ENCODE measurements around the gene SRXN1. TPM values are rescaled to one million over a fixed set of nuclear protein-coding genes. Genes with fewer than 3 reads are reported as not detected.
"Not testable (repeated sequence)": the region's sequence is repeated elsewhere in the genome, so short reads cannot be mapped to it uniquely, and the experiment has no call there.

The SRXN1 gene
- 36.5 TPM for polyA plus RNA-seq (2013, experiment 1 of 2; ENCODE audit: insufficient read length)
- 35.7 TPM for polyA plus RNA-seq (2013, experiment 2 of 2; ENCODE audit: insufficient read length)

DNA sequence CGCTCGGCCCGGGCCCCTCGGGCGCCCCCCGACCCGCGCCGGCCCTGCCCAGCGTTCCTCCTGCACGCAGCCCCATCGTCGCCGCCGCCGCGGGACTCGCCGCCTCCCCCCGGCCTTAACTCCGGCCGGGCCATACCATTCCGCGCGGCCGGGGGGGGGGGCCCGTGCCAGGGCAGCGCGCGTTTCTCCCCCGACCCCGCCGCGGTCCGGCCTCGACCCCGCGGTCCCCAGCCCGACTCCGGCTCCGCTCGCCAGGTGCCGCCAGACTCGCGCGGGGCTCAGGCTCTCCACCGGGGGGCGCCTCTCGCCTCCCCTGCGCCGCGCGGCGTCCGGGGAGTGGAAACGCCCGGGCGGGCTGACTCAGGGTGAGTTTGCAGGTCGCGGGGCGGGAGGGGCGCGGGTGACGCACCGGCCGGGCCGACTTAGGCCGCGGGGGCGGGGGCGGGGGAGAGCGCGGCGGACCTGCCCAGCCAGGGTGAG lies at the start of gene SRXN1:
Gene SRXN1, minus strand, starts transcription at position 91 of the 480 bp plus-strand sequence. Its CDS starts 15 bp downstream, at position 76.
- DNase-seq = peak; percentile 93

- DNase-seq = no peak
These were observed 48.6 kb upstream of the SRXN1 start for GRCh38 chr20:701401-702129.

DNA sequence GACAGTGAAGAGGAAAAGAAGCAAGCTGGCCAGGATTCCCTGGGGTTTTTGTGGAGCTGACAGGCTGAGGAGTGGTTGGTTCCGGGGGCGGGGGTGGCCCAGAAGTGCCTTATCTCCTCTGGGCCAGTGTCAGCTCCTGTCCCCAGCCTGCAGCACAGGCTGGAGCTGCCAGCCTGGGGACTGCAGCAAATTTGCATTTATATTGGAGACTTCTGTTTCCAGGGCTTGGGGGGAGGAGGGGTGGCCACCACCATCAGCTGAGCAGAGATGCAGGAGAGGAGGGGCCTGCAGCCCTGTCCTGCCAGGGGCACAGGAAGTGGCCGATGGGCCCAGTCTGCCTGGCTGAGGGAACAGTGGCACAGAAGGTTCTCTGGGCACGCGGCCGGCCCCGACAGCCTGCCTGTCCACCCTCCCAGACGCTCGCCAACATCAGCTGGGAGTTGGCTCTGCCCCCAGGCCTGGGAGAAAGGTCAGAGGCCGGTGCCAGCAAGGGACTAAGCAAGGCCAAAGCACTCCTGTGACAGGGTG lies 46.9 kb upstream of the SRXN1 start:
- DNase-seq = no peak

GRCh38 chr20:699342-699741 lies 46.3 kb upstream of the SRXN1 start:
- DNase-seq = no peak

- DNase-seq = no peak
These were observed 45.3 kb upstream of the SRXN1 start for GRCh38 chr20:698276-698675.

- DNase-seq = no peak
These were observed 44.8 kb upstream of the SRXN1 start for GRCh38 chr20:697826-698225.

DNA sequence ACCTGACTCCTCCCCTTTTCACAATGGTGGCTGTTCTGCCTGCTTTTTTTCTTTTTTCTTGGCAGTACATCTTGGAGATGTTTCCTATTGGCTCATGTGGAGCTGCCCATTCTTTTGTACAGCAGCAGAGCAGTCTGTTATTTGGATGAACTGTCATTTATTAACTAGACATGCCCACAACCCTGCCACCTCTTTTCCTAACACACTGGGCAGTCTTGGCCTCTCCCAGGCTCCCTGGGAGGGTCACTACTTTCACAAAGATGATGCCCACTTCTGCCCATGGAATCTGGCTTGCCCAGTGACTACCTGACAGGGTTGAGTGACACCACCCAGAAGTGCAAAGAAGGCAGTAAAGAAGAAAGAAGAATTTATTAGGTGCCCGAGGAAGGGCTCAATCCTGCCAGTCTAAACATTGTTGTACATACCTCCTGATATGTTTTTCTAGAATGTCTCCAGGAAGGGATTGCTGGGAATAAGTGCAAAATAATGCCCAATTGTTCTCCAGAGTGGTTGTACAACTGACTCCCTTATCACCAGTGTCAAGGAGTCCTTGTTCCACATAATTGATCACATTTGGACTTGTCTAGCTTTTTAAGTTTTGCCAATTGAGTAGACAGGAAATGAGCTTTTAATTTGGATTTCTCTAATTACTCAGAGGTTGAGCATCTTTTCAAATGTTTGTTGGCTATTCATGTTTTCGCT lies 42.3 kb upstream of the SRXN1 start:
- no peak for DNase-seq

DNA sequence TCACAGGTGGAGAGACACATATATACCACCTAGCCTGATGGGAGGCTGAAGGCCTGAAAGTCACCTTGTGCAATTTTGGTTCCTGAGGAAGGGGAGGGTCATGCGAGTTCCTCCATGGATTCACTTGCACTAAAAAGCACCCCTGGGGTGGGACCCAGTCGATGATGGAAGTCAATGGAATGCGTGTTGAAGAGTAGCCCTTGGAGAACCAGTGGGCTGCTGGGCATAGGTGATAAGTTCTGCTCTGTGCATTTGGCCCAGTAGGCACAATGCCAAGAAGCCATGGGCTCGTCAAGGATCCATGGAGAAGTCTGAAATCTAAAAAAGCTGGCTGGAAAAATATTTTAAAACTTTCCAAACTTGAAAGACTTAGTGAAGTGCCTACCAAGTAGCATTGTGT lies 41.5 kb upstream of the SRXN1 start:
- DNase-seq = no peak

GRCh38 chr20:693786-694185 lies 40.8 kb upstream of the SRXN1 start:
- not testable (repeated sequence) for DNase-seq

DNA sequence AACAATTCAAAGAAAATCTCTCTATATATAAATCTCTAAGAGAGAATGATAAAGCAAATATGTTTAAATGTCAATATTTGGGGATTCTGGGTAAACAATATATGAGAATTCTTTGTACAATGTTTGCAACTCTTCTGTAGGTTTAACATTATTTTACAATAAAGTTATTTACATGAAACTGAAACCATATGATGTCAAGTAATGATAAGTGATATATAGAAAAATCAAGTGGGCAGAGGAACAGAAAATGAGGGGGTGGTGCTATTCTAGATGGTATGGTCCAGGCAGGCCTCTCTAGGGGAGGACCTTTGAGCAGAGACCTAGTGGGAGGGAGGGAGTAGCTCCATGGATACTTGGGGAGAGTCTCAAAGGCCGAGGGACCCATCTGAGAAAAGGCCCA lies 39.0 kb upstream of the SRXN1 start:
- DNase-seq = no peak

- no peak for DNase-seq
These were observed 36.9 kb upstream of the SRXN1 start for GRCh38 chr20:689947-690346.

- DNase-seq = no peak
These were observed 36.3 kb upstream of the SRXN1 start for GRCh38 chr20:689348-689747.

GRCh38 chr20:688809-689212 lies 35.8 kb upstream of the SRXN1 start:
- DNase-seq = no peak

GRCh38 chr20:687468-688203 lies 34.6 kb upstream of the SRXN1 start:
- DNase-seq = no peak

DNA sequence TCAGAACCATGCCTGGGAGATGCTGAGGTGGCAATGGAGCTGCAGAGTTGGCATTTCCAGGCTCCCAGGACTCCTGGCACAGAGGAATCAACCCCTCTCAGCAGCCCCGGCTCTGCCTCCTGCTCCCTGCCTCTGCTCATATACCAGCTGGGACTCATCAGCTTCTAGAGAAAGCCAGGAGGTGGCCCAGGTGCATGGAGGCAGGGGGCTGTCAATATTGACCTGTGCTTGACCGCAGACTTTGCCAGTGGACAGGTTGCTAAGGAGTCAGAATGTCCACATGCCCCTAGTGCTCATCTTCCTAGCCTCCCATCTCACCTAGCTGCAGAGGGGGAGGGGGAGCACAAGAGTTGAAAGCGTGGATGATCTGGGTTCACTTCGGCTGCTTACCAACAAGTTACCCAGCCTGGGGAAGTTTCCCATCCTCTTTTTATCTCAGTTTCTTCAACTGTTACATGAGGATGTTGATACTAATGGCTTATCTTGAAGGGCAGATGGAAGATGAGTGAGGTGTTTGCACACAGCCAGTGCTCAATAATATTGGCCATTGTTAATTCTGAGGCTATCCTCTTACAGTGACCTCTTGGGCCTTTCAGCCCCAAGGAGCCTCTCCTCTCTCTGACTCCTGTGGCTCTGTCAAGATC lies 31.8 kb upstream of the SRXN1 start:
- no peak for DNase-seq

GRCh38 chr20:682123-682522 lies 29.1 kb upstream of the SRXN1 start:
- no peak for DNase-seq

- DNase-seq = no peak
These were observed 27.7 kb upstream of the SRXN1 start for GRCh38 chr20:680638-681187.

DNA sequence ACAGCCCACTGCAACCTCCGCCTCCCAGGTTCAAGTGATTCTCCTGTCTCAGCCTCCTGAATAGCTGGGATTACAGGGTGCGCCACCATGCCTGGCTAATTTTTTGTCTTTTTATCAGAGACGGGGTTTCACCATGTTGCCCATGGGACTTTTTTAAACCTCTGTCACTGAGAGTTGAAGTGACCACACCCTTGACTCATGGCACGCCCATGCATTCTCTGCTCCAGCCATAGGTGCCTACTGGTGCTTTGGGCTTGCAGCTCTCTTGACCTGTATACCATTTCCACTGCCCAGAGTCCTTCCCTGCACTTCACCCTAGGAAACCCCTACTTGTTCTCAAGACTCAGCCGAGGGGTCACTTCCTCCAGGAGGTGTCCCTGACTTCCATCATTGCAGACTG lies 25.0 kb upstream of the SRXN1 start:
- DNase-seq = no peak

DNA sequence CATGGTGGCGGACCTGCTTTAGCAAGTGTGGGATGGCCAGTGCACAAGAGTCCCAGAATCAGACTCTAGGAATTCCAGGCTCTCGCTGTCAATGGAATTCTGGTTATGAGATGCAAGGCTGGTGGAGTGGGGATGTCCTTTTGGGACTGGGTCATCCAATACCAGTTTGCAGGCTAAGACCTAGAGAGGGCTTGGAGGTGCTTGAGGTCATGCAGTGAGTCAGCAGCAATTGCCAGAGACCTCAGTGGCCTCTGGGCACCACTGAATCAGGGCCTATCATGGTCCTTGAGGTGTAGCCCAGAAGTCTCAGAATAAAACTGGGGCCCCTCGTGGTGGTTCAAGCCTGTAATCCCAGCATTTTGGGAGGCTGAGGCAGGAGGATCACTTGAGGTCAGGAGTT lies 24.0 kb upstream of the SRXN1 start:
- DNase-seq = no peak

- DNase-seq = no peak
These were observed 23.4 kb upstream of the SRXN1 start for GRCh38 chr20:676315-676937.

DNA sequence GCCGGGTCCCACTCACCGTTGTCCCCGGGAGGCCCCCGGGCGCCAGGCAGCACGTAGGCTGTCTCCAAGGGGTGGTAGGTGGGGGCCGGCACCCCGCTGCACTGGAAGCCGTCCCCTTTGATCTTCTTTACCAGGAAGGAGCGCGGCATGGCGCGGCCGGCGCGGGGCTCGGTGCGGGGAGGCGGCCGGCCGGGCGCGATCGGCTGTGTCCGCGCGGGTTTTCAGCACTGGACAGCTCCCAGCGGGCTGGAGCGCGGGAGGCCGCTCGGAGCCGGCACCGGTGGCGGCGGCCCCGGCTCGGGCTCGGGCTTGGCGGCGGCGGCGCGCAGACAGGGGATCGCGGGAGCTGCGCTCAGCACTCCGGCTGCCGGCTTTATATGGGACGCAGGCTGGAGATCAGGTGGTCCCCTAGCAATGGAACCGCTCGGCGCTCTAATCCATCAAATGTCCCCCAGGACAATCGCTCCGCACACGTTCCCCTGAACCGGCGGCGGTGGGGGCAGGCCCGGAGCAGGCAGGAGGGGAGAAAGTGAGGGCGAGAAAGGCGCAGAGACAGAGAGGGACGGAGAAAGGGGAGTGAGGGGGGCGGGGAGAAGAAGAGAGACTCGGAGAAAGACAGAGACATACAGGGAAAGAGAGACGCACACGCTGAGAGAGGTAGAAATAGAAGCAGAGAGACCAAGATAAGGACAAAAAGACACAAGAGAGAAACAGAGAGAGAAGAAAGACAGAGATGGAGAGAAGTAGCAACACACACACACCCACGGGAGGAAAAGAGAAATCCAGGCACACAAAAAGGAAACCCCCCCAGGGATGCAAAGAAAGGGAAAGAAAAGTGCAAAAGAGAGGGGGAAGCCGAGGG lies 22.7 kb upstream of the SRXN1 start, which contains the start of gene SCRT2:
Gene SCRT2, minus strand, starts transcription at position 350 of the 862 bp plus-strand sequence. Its CDS starts 201 bp downstream, at position 149.
- DNase-seq = peak; percentile 75
